Mesendoderm (in vitro differentiated cells): ENCODE measurements around the gene PIGX.

Experiments
- DNase-seq: peaks from one replicate; pipeline ENCODE4 v3.0.0; 2013
- H2AK5ac ChIP-seq: 2 replicates; pipeline ENCODE4 v1.6.1; 2013; ENCODE audit warnings: low read length, inconsistent platforms
- H2BK120ac ChIP-seq: 2 replicates; pipeline ENCODE4 v1.6.1; 2013; ENCODE audit warnings: low read depth, mild to moderate bottlenecking, low read length, moderate library complexity, mixed read lengths
- H2BK15ac ChIP-seq: replicated peaks from 2 replicates; pipeline ENCODE4 v1.6.1; 2013; ENCODE audit warnings: low read depth, mild to moderate bottlenecking, moderate library complexity
- H2BK5ac ChIP-seq: 2 replicates; pipeline ENCODE4 v1.6.1; 2013; ENCODE audit warnings: low read length, inconsistent platforms
- H3K18ac ChIP-seq: 2 replicates; pipeline ENCODE4 v1.6.1; 2013; ENCODE audit warnings: mild to moderate bottlenecking, low read length, mixed read lengths
- H3K23ac ChIP-seq: one replicate; pipeline ENCODE4 v1.6.1; 2013; ENCODE audit warnings: low read length
- H3K27ac ChIP-seq: 2 replicates; pipeline ENCODE4 v1.5.1; 2013; ENCODE audit warnings: low read depth, mild to moderate bottlenecking, inconsistent platforms, low read length, moderate library complexity
- H3K27me3 ChIP-seq: 2 replicates; pipeline ENCODE4 v1.6.1; 2013; ENCODE audit warnings: low read length, control low read depth, mild to moderate bottlenecking, inconsistent platforms; ENCODE audit not compliant: insufficient read depth, poor library complexity
- H3K36me3 ChIP-seq: 2 replicates; pipeline ENCODE4 v1.6.1; 2013; ENCODE audit warnings: low read length, inconsistent platforms; ENCODE audit not compliant: control insufficient read depth, insufficient read depth
- H3K4ac ChIP-seq: one replicate; pipeline ENCODE4 v1.6.1; 2013; ENCODE audit warnings: low read depth, mild to moderate bottlenecking, low read length, moderate library complexity
- H3K4me1 ChIP-seq: 2 replicates; pipeline ENCODE4 v1.6.1; 2013; ENCODE audit warnings: low read depth, low read length, inconsistent platforms; ENCODE audit not compliant: control insufficient read depth
- H3K4me2 ChIP-seq: 2 replicates; pipeline ENCODE4 v1.6.1; 2013; ENCODE audit warnings: low read length
- H3K4me3 ChIP-seq: 2 replicates; pipeline ENCODE4 v1.5.1; 2013; ENCODE audit warnings: mild to moderate bottlenecking, low read length
- H3K56ac ChIP-seq: one replicate; pipeline ENCODE4 v1.6.1; 2013; ENCODE audit warnings: low read length
- H3K79me1 ChIP-seq: 2 replicates; pipeline ENCODE4 v1.6.1; 2013; ENCODE audit warnings: low read length, inconsistent platforms
- H3K79me2 ChIP-seq: 2 replicates; pipeline ENCODE4 v1.6.1; 2013; ENCODE audit warnings: mild to moderate bottlenecking, low read length; ENCODE audit not compliant: control insufficient read depth, insufficient read depth
- H3K9ac ChIP-seq: 2 replicates; pipeline ENCODE4 v1.6.1; 2013; ENCODE audit warnings: low read length, inconsistent platforms
- H4K5ac ChIP-seq: one replicate; pipeline ENCODE4 v1.6.1; 2013; ENCODE audit warnings: low read length
- H4K8ac ChIP-seq: one replicate; pipeline ENCODE4 v1.6.1; 2013; ENCODE audit warnings: low read depth, mild to moderate bottlenecking, control low read depth, low read length, moderate library complexity
- WGBS: extraction: QIAGEN DNeasy Blood & Tissue Kit; methylation state at CpG from one replicate; pipeline ENCODE4 v1.1.7; 2013; ENCODE audit warnings: low lambda C conversion rate, missing lambda C conversion rate; ENCODE audit not compliant: insufficient coverage; ENCODE audit errors: extremely low coverage; 5-methylcytosine and 5-hydroxymethylcytosine counted together

The PIGX gene

DNA sequence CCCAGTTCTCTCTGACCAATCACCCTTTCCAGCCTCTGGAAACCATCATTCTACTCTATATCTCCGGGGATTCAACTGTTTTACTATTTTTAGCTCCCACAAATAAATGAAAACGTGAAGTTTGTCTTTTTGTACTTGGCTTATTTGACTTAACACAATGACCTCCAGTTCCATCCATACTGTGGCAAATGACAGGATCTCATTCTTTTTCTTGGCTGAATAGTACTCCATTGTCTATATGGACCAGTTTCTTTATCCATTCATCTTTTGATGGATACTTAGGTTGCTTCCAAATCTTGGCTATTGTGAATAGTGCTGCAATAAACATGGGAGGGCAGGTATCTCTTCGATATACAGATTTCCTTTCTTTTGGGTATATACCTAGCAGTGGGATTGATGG is 38.5 kb upstream of the PIGX start:
- Histone ChIP-seq H4K8ac (no peak overlapping the region), H3K27ac (no peak overlapping the region), H3K36me3 (no peaks in the 10 kb centered on the region), H3K4me2 (no peak overlapping the region), H3K79me1 (no peaks in the 10 kb centered on the region), H4K5ac (no peak overlapping the region), H3K18ac (no peak overlapping the region), H3K56ac (no peak overlapping the region), H3K27me3 (no peaks in the 10 kb centered on the region), H2BK5ac (no peak overlapping the region), H3K4me1 (no peaks in the 10 kb centered on the region), H2AK5ac (no peak overlapping the region), H2BK15ac (no peak overlapping the region), H3K9ac (no peak overlapping the region), H3K23ac (no peak overlapping the region), H2BK120ac (no peak overlapping the region), H3K4ac (no peak overlapping the region), H3K4me3 (no peak overlapping the region), H3K79me2 (no peaks in the 10 kb centered on the region)
- DNase-seq = no peak
- WGBS = no CpG with 5 or more reads among the region's 3 CpGs

DNA sequence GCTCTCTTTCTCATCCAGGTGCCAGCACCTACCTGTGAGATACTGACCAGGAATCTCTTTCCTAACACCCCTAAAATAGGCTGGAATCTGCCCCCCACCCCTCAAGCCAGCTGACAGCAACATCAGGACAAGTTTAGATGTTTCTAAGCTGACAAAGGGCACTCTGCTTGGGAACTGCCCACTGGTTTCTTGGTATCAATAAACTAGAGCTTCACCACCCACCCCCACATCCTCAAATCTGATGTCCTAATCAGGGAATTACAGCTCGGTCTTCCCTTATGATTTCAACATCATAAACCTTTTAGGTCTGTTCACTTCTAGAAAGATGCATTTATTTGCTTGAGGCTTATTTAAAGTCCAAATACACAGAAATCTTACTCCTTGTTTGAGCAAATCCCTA is 34.8 kb upstream of the PIGX start:
- no peak overlapping the region for H4K8ac ChIP-seq
- H2AK5ac ChIP-seq = no peak overlapping the region
- WGBS = no CpG with 5 or more reads among the region's 1 CpG

GRCh38 chr3:196677931-196678330 is 34.2 kb upstream of the PIGX start:
- H2BK120ac ChIP-seq = no peak overlapping the region
- no peak overlapping the region for H3K9ac ChIP-seq
- no peaks in the 10 kb centered on the region for H3K4me1 ChIP-seq
- H2BK15ac ChIP-seq = no peak overlapping the region
- no peak overlapping the region for H3K4me3 ChIP-seq
- no peak overlapping the region for H3K18ac ChIP-seq
- no peak overlapping the region for H3K4me2 ChIP-seq
- H2AK5ac ChIP-seq = no peak overlapping the region
- no peak overlapping the region for H2BK5ac ChIP-seq
- no peak overlapping the region for H3K4ac ChIP-seq
- H3K56ac ChIP-seq = no peak overlapping the region
- WGBS = no CpG with 5 or more reads among the region's 1 CpG
- no peak overlapping the region for H4K5ac ChIP-seq
- no peak overlapping the region for H3K27ac ChIP-seq
- no peak overlapping the region for H3K23ac ChIP-seq
- H3K79me1 ChIP-seq = no peaks in the 10 kb centered on the region
- H3K27me3 ChIP-seq = no peaks in the 10 kb centered on the region
- no peaks in the 10 kb centered on the region for H3K79me2 ChIP-seq
- no peaks in the 10 kb centered on the region for H3K36me3 ChIP-seq
- no peak overlapping the region for H4K8ac ChIP-seq
- DNase-seq = no peak

More for the DNA sequence above, 34.8 kb upstream of the PIGX start:
- no peak overlapping the region for H3K23ac ChIP-seq
- no peak for DNase-seq
- no peak overlapping the region for H2BK15ac ChIP-seq
- H3K79me1 ChIP-seq = no peaks in the 10 kb centered on the region
- no peak overlapping the region for H4K5ac ChIP-seq
- H3K56ac ChIP-seq = no peak overlapping the region
- peak overlapping the region; percentile 16 for H3K4ac ChIP-seq
- H3K4me3 ChIP-seq = no peak overlapping the region
- H3K4me1 ChIP-seq = no peaks in the 10 kb centered on the region
- H3K79me2 ChIP-seq = no peaks in the 10 kb centered on the region
- H3K18ac ChIP-seq = no peak overlapping the region
- H3K4me2 ChIP-seq = no peak overlapping the region
- no peak overlapping the region for H2BK5ac ChIP-seq
- no peak overlapping the region for H2BK120ac ChIP-seq
- H3K27ac ChIP-seq = no peak overlapping the region
- no peak overlapping the region for H3K9ac ChIP-seq
- H3K36me3 ChIP-seq = no peaks in the 10 kb centered on the region
- no peaks in the 10 kb centered on the region for H3K27me3 ChIP-seq

- peak; percentile 49 for DNase-seq
- Histone ChIP-seq H3K9ac (no peak overlapping the region), H3K27ac (no peak overlapping the region), H4K8ac (no peak overlapping the region), H3K56ac (peak overlapping the region; percentile 44), H3K79me2 (no peaks in the 10 kb centered on the region), H3K4me1 (peaks cover 2% of the 10 kb centered on the region), H4K5ac (no peak overlapping the region), H2BK120ac (no peak overlapping the region), H3K4me3 (no peak overlapping the region), H2BK15ac (no peak overlapping the region), H3K27me3 (no peaks in the 10 kb centered on the region), H3K18ac (no peak overlapping the region), H2BK5ac (no peak overlapping the region), H3K79me1 (no peaks in the 10 kb centered on the region), H3K36me3 (no peaks in the 10 kb centered on the region), H3K23ac (no peak overlapping the region), H3K4ac (peak overlapping the region; percentile 36), H3K4me2 (no peak overlapping the region), H2AK5ac (no peak overlapping the region)
- WGBS = no CpG with 5 or more reads among the region's 24 CpGs
Measured at GRCh38 chr3:196684548-196685407, 27.4 kb upstream of the PIGX start.

DNA sequence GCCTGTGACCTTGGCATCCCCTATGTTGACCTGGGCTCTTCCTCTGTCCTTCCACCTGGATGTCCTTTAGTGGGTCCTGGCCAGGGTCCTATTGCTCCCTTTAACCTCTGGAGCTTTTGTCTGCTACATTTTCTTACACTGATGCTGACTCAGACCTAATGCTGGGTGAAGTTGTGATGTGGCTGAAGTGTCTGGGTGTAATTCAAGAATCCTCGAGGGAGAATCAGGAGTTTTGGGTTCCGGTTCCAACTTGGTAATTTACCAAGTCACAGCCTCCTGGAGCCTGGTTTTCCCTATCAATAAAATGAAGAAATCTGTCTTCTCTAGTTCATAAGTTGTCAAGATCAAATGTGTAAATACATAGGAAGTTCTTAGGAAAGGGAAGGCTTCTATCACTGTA is 25.7 kb upstream of the PIGX start:
- Histone ChIP-seq H2BK15ac (no peak overlapping the region), H3K56ac (no peak overlapping the region), H3K4ac (no peak overlapping the region), H4K8ac (no peak overlapping the region), H3K4me1 (peaks cover 2% of the 10 kb centered on the region), H3K18ac (no peak overlapping the region), H3K9ac (no peak overlapping the region), H2BK5ac (no peak overlapping the region), H2BK120ac (no peak overlapping the region), H3K79me1 (no peaks in the 10 kb centered on the region), H3K4me2 (no peak overlapping the region), H3K27me3 (no peaks in the 10 kb centered on the region), H4K5ac (no peak overlapping the region), H3K23ac (no peak overlapping the region), H2AK5ac (no peak overlapping the region), H3K27ac (no peak overlapping the region), H3K36me3 (no peaks in the 10 kb centered on the region), H3K79me2 (no peaks in the 10 kb centered on the region), H3K4me3 (no peak overlapping the region)
- no peak for DNase-seq
- no CpG with 5 or more reads among the region's 2 CpGs for WGBS

DNA sequence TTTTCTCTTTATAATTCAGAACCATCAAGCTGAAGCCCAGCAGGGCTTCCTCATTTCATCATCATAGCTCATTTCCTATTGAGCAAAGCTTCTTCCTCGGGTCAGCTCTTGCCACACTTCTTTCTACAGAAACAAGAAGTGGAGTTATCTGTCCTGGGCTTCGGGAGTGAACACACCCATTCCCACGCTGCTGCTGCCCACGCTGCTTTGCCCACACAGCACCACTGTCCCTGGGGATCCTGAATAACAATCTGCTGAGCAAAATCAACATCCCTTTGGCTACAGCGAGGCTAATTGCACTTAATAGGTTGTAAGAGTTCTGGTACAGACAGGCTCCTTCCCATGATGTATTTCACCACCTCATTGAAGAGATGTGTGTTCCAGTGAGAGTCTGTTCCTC is 23.8 kb upstream of the PIGX start:
- H4K8ac ChIP-seq = no peak overlapping the region
- H4K5ac ChIP-seq = no peak overlapping the region
- no peak overlapping the region for H2BK120ac ChIP-seq
- no peak overlapping the region for H3K4me3 ChIP-seq
- no peak overlapping the region for H3K27ac ChIP-seq
- H3K23ac ChIP-seq = no peak overlapping the region
- H3K36me3 ChIP-seq = no peaks in the 10 kb centered on the region
- no peak overlapping the region for H2BK5ac ChIP-seq
- no peak overlapping the region for H3K18ac ChIP-seq
- H3K79me2 ChIP-seq = no peaks in the 10 kb centered on the region
- H3K4me2 ChIP-seq = no peak overlapping the region
- no peak overlapping the region for H2AK5ac ChIP-seq
- H3K56ac ChIP-seq = peak overlapping the region; percentile 34
- H3K4ac ChIP-seq = no peak overlapping the region
- no peak for DNase-seq
- no peak overlapping the region for H2BK15ac ChIP-seq
- H3K4me1 ChIP-seq = peaks cover 2% of the 10 kb centered on the region
- no peaks in the 10 kb centered on the region for H3K27me3 ChIP-seq
- no peak overlapping the region for H3K9ac ChIP-seq
- H3K79me1 ChIP-seq = no peaks in the 10 kb centered on the region
- WGBS = no CpG with 5 or more reads among the region's 5 CpGs
